K562 (cell line): ENCODE measurements around the gene ENC1. TPM values are rescaled to one million over a fixed set of nuclear protein-coding genes. Genes with fewer than 3 reads are reported as not detected.

Experiments
- ATAC-seq: fragments of 200-7000 bp; cut with Tn5 transposase; 3 replicates; pipeline ENCODE4 v1.9.1; 2020; ENCODE audit warnings: moderate library complexity
- BruUV-seq: library from RNA; stranded (reverse); fragments of 400-500 nt; replicated peaks from 2 replicates; lab custom pipeline; 2021; lab: Mats Ljungman, UMichigan
- CTCF ChIA-PET: fragments of 300-600 bp; formaldehyde crosslinking; extraction: SDS; loops from one replicate; lab custom pipeline; 2021; ENCODE audit warnings: low intra/inter-chr PET ratio; lab: Yijun Ruan, JAX
- POLR2A ChIA-PET: fragments of 300-600, 350-650 bp; sonication (Branson Sonifier 250); formaldehyde crosslinking; extraction: SDS; loops from one replicate; lab custom pipeline; 2021; ENCODE audit warnings: antibody characterized with exemption, inconsistent platforms; lab: Yijun Ruan, JAX
- DNase-seq, 4 experiments: peaks; one replicate each; pipeline versions ENCODE4 v3.0.0 to v3.0.0-alpha.2; 2011 to 2018; ENCODE audit warnings: low spot score in 3 of 4, mixed read lengths in 3 of 4; ENCODE audit errors: extremely low read depth in 1 of 4
- FAIRE-seq: peaks from 2 replicates; lab custom pipeline; 2011; peaks lifted over from hg19 to GRCh38; lab: Jason Lieb, UNC
- H2AFZ ChIP-seq: 2 replicates; pipeline ENCODE4 v1.6.0; 2011; ENCODE audit warnings: low read depth, low read length, control low read depth, inconsistent platforms
- H3K27ac ChIP-seq: fragments of 200-600 bp; 3 replicates; pipeline ENCODE4 v1.8.0; 2011; ENCODE audit warnings: low read depth, mild to moderate bottlenecking, control low read depth, inconsistent platforms, low read length, moderate library complexity, mixed read lengths; ENCODE audit errors: extremely low read depth
- H3K27me3 ChIP-seq, 2 experiments: fragments of 300-600 bp in 1 of 2; 2 replicates in 1 of 2; 3 replicates in 1 of 2; pipeline versions ENCODE4 v1.6.0 to v1.8.0; 2011; ENCODE audit warnings: inconsistent platforms in 2 of 2, low read length in 2 of 2, mild to moderate bottlenecking in 1 of 2, mixed read lengths in 1 of 2, moderate library complexity in 1 of 2; ENCODE audit not compliant: control insufficient read depth in 2 of 2, insufficient read depth in 2 of 2
- H3K36me3 ChIP-seq: fragments of 300-600 bp; 3 replicates; pipeline ENCODE4 v1.8.0; 2011; ENCODE audit warnings: mild to moderate bottlenecking, low read length, inconsistent platforms; ENCODE audit not compliant: control insufficient read depth, insufficient read depth
- H3K4me1 ChIP-seq, 2 experiments: fragments of 200-600 bp in 1 of 2; replicated peaks in 1 of 2; 2 replicates in 1 of 2; 3 replicates in 1 of 2; pipeline versions ENCODE4 v1.5.1 to v1.8.0; 2011; ENCODE audit warnings: inconsistent platforms in 2 of 2, low read length in 2 of 2, mild to moderate bottlenecking in 1 of 2, mixed read lengths in 1 of 2, moderate library complexity in 1 of 2; ENCODE audit not compliant: control insufficient read depth in 2 of 2, insufficient read depth in 2 of 2
- H3K4me2 ChIP-seq: 2 replicates; pipeline ENCODE4 v1.6.1; 2011; ENCODE audit warnings: low read length, control low read depth, inconsistent platforms, mixed read lengths; ENCODE audit not compliant: insufficient read depth
- H3K4me3 ChIP-seq: fragments of 200-600 bp; sonication (generic), shearing (Covaris generic); 2 replicates; pipeline ENCODE4 v1.5.1; 2016; ENCODE audit warnings: control low read depth, inconsistent platforms
- H3K79me2 ChIP-seq: fragments of 200-600 bp; 3 replicates; pipeline ENCODE4 v1.8.0; 2011; ENCODE audit warnings: low read length, inconsistent platforms; ENCODE audit not compliant: control insufficient read depth, insufficient read depth
- H3K9ac ChIP-seq, 2 experiments: 2 replicates each; pipeline versions ENCODE4 v1.6.0 to v1.6.1; 2011; ENCODE audit warnings: low read depth in 2 of 2, low read length in 2 of 2, control low read depth in 1 of 2, inconsistent platforms in 1 of 2, mild to moderate bottlenecking in 1 of 2, mixed read lengths in 1 of 2; ENCODE audit not compliant: insufficient read depth in 1 of 2
- H3K9me1 ChIP-seq: one replicate; pipeline ENCODE4 v1.6.0; 2011; ENCODE audit warnings: inconsistent platforms, mild to moderate bottlenecking, low read length, moderate library complexity; ENCODE audit not compliant: control insufficient read depth, insufficient read depth
- H3K9me3 ChIP-seq: replicated peaks from 2 replicates; pipeline ENCODE4 v1.5.1; 2011; ENCODE audit warnings: low read depth, low read length, inconsistent platforms; ENCODE audit not compliant: control insufficient read depth, insufficient read depth
- H4K20me1 ChIP-seq: replicated peaks from 2 replicates; pipeline ENCODE4 v1.6.1; 2011; ENCODE audit warnings: low read length, inconsistent platforms, mixed read lengths; ENCODE audit not compliant: control insufficient read depth, insufficient read depth
- ATF7 ChIP-seq: fragments of 450-650 bp; IDR thresholded peaks from 2 replicates; pipeline ENCODE4 v1.7.1; 2014; ENCODE audit warnings: mild to moderate bottlenecking, moderate library complexity
- CHD1 ChIP-seq: fragments of 200-600 bp; sonication (generic); IDR thresholded peaks from one replicate; pipeline ENCODE4 v1.6.1; 2012; ENCODE audit warnings: mild to moderate bottlenecking, moderate library complexity, low read length, inconsistent platforms
- DDX20 ChIP-seq: fragments of 450-650 bp; IDR thresholded peaks from 2 replicates; pipeline ENCODE4 v1.6.1; 2016; ENCODE audit warnings: missing genetic modification characterization, low read depth, mild to moderate bottlenecking, missing compliant biosample characterization, moderate library complexity
- EWSR1 ChIP-seq: fragments of 450-650 bp; IDR thresholded peaks from 2 replicates; pipeline ENCODE4 v1.6.1; 2018; ENCODE audit warnings: borderline replicate concordance, mild to moderate bottlenecking, low read depth, moderate library complexity; ENCODE audit not compliant: partially characterized antibody
- ILK ChIP-seq: fragments of 450-650 bp; IDR thresholded peaks from 2 replicates; pipeline ENCODE4 v1.6.1; 2016; ENCODE audit warnings: missing genetic modification characterization, low read depth, mild to moderate bottlenecking, missing compliant biosample characterization, moderate library complexity, borderline replicate concordance
- KAT8 ChIP-seq: fragments of 450-650 bp; IDR thresholded peaks from 2 replicates; pipeline ENCODE4 v1.6.1; 2016; ENCODE audit warnings: low read depth, mild to moderate bottlenecking
- PKNOX1 ChIP-seq: fragments of 450-650 bp; IDR thresholded peaks from 2 replicates; pipeline ENCODE4 v1.6.1; 2016
- ZMIZ1 ChIP-seq, 2 experiments: fragments of 150-350 bp in 1 of 2; IDR thresholded peaks; 2 replicates each; pipeline ENCODE4 v1.6.1; 2012 to 2016; ENCODE audit warnings: low read depth in 2 of 2, low read length in 2 of 2, mild to moderate bottlenecking in 1 of 2, moderate library complexity in 1 of 2
- WGBS: fragments of 100-300 bp; shearing (Covaris generic); methylation state at CpG from one replicate; pipeline ENCODE4 v1.1.6; 2016; ENCODE audit warnings: low coverage, mixed read lengths; ENCODE audit not compliant: insufficient coverage; ENCODE audit errors: missing lambda C conversion rate; 5-methylcytosine and 5-hydroxymethylcytosine counted together
- in situ Hi-C: fragments of 300-500 bp; cut with MboI; formaldehyde crosslinking; loops from 4 replicates; pipeline ENCODE4 v1.15.0; 2018; ENCODE audit warnings: inconsistent platforms, mixed read lengths
- intact Hi-C: fragments of 100-400 bp; cut with micrococcal nuclease; formaldehyde crosslinking; loops from 2 replicates; pipeline ENCODE4 v1.14.2; 2022
- polyA plus RNA-seq, 8 experiments: library from polyadenylated mRNA; depleted of rRNA in 4 of 8; stranded (reverse) in 5 of 8; unstranded in 3 of 8; fragments of >200 nt; fragmentation: Nextera tagmentation in 2 of 8; fragmentation: Illumina TruSeq in 1 of 8; extraction: Ambion mirVana in 2 of 8; extraction: Trizol in 1 of 8; gene quantifications; 2 replicates each; pipeline versions ENCODE4 v1.2.1 to v1.2.3, GENCODE V29; 2011 to 2014; ENCODE audit warnings: inconsistent platforms in 1 of 8, missing spikeins in 1 of 8
- total RNA-seq, 7 experiments: library from RNA; depleted of rRNA in 6 of 7; stranded (reverse); fragments of >200 nt in 6 of 7; fragmentation: Illumina TruSeq in 2 of 7; extraction: Trizol in 2 of 7; gene quantifications; 2 replicates each; pipeline versions ENCODE4 v1.2.1 to v1.2.3, GENCODE V29; 2011 to 2021; ENCODE audit warnings: low replicate concordance in 1 of 7

ENC1 gene
- total and polyA plus RNA-seq, 9 of the 15 experiments (the other 6 are each of a cell fraction or from before 2014, with no cell fraction given) = 0.17 to 3.2 (median 0.97) TPM

DNA sequence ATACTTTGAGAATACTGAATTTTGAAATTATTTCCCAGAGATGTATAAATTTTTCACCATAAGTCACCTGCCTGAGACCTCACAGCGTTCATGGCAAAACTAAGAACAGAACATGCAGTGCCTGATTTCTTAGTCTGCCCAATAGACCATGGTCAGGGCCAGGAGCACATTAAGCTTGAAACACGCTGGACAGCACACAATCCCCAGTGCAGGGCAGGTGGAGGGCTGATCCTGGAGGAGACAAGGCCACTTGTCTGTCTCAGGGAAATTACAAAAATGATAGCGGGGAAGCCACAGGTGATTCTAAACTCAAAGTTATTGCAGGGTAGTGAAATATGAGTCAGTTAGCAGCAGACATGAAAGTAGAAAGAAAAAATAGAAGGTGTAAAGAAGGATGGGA lies 18.6 kb upstream of the ENC1 start:
- H3K4me3 ChIP-seq = no peak overlapping the region
- 0% methylated on average over 3 of the region's 3 CpGs for WGBS
- DNase-seq = no peak
- in situ Hi-C loops (no loop called here), intact Hi-C loops (no loop called here)
- FAIRE-seq = no peak
- no peak for TF ChIP-seq CHD1
- TF ChIP-seq ZMIZ1 (IDR thresholded peaks at IDR 0.05; ENCODE audit: low read depth in 2 of 2, low read length in 2 of 2) = no peak
- TF ChIP-seq DDX20 = no peak
- TF ChIP-seq EWSR1 = no peak
- no peak for TF ChIP-seq KAT8
- no peak for TF ChIP-seq PKNOX1
- TF ChIP-seq ILK (tag) = no peak
- no peak for TF ChIP-seq ATF7
- CTCF ChIA-PET = no interaction called here
- no peak overlapping the region for H3K4me2 ChIP-seq
- H2AFZ ChIP-seq = no peak overlapping the region
- no TSS peak for BruUV-seq
- H3K36me3 ChIP-seq = no peaks in the 10 kb centered on the region
- H3K4me1 ChIP-seq = no peaks in the 10 kb centered on the region
- no peaks in the 10 kb centered on the region for H3K79me2 ChIP-seq
- no peak overlapping the region for H3K27ac ChIP-seq
- H3K27me3 ChIP-seq = peaks cover 0 to 26% of the 10 kb centered on the region in 2 experiments; a peak in 4 of 5 replicates
- H4K20me1 ChIP-seq = no peaks in the 10 kb centered on the region
- POLR2A ChIA-PET = interaction anchor here (0.7 kb wide), 1 partner anchor 9 kb away, joined by 4 read pairs; no protein-coding TSS in a partner anchor
- no peaks in the 10 kb centered on the region for H3K9me1 ChIP-seq
- H3K9ac ChIP-seq = no peak overlapping the region
- ATAC-seq = no peak
- H3K9me3 ChIP-seq = no peaks in the 10 kb centered on the region
